ENCODE measurements around the gene PARP6.

Gene PARP6

DNA sequence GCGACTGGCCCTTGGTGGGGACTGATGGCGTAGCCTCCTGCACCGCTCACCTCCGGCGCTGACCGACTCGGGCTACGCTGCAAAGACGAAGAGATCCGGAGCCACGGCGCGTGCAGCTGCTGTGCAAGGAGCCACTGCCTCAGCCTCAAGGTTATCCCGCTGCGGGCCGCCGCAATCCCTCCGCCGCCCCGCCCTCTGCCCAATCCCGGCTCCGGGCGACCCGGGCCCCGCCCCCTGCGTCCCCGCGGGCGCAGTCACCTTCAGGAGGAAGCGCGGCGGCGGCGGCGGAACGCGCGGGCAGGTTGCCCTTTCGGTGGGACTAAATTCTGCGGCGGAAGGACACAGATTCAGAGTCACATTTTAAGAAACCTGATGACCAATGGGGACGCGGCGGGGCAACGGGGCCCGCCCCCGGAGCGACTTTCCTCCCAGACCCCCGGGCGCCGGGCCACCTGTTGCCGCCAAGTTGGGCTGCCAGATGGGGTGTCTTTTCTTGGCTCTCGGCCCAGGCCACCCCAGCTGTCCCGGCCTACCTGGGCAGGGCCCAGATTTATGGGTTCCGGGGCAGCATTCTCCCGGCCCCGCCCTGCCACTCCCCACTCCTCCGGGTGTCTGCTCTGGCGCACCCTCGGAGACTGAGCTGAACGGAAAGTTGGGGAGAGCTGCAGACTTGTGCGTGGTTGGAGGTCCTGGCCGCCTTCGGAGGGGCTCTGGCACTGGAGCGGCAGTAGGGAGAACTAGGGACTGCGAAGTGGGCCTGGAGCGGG lies 41.1 kb downstream of the PARP6 start, which contains the start of gene PKM:
Gene PKM, minus strand, starts transcription at position 125 of the 767 bp plus-strand sequence. CDS start 12,093 bp downstream, outside the sequence.
- Histone ChIP-seq H3K9me3 (ENCODE audit: control insufficient read depth, insufficient read depth, low read length) (no peaks in the 10 kb centered on the region), H3K4me1 (ENCODE audit: insufficient read depth, low read length) (peaks cover 28% of the 10 kb centered on the region), H3K9ac (ENCODE audit: low read depth, low read length) (peak within 1 kb of the TSS; percentile 96), H3K36me3 (ENCODE audit: insufficient read depth, low read length) (no peaks in the 10 kb centered on the region)

DNA sequence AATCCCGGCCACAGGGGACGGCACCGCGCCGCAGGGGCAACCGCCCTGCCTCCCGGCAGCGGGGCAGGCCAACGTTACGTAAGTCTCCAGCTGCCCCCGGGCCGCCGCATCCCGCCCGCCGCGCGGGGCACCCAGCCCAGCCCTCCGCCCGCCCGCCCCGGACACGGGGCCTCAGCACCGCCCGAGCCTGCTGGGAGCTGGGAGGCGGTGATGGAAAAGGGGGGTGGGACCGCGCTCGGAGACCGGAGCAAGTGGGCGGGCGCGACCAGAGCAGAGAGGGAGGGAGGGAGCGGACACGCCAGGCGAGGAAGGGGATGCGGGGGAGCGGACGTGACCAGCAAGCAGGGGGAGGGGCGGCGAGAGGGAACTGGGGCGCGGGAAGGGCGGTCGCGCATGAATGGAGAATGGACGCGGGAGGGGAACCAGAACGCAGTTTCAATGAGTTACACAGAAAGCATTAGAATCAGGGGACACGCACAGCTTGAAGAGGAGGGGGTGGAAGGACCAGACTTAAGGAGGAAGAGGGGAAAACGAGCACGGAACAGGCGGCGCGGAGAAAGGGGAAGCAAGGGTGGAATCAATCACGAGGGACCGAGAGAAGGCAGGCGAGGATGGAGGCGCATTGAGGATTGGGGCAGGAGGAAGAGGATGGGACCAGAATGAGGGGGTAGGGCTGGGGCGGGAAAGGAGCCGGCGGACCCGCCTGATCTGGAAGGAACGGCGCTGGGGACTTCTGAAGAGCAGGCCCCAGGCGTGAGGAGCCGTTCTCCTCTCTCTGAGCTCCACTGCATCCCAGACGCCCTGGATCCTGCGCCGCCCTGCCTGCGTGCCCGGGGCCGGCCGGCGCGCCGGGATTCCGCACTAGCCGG lies 41.9 kb downstream of the PARP6 start:
- Histone ChIP-seq H3K9me3 (ENCODE audit: control insufficient read depth, insufficient read depth, low read length) (no peaks in the 10 kb centered on the region), H3K4me1 (ENCODE audit: insufficient read depth, low read length) (peaks cover 34% of the 10 kb centered on the region), H3K9ac (ENCODE audit: low read depth, low read length) (peak overlapping the region; percentile 96), H3K36me3 (ENCODE audit: insufficient read depth, low read length) (no peaks in the 10 kb centered on the region)

DNA sequence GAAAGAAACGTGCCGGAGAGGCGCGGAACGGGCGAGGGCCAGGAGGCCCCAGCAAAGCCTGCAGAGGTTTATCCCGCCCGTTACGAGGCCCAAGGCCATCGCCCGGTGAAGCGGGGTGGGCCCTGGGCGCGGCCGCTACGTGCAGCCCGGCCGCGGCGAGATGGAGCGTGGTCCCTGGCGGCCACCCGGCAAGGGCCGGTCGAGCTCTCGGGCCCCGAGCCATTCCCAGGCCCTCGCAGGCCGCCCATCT lies 42.5 kb downstream of the PARP6 start:
- no peaks in the 10 kb centered on the region for H3K36me3 ChIP-seq (ENCODE audit: insufficient read depth, low read length)

DNA sequence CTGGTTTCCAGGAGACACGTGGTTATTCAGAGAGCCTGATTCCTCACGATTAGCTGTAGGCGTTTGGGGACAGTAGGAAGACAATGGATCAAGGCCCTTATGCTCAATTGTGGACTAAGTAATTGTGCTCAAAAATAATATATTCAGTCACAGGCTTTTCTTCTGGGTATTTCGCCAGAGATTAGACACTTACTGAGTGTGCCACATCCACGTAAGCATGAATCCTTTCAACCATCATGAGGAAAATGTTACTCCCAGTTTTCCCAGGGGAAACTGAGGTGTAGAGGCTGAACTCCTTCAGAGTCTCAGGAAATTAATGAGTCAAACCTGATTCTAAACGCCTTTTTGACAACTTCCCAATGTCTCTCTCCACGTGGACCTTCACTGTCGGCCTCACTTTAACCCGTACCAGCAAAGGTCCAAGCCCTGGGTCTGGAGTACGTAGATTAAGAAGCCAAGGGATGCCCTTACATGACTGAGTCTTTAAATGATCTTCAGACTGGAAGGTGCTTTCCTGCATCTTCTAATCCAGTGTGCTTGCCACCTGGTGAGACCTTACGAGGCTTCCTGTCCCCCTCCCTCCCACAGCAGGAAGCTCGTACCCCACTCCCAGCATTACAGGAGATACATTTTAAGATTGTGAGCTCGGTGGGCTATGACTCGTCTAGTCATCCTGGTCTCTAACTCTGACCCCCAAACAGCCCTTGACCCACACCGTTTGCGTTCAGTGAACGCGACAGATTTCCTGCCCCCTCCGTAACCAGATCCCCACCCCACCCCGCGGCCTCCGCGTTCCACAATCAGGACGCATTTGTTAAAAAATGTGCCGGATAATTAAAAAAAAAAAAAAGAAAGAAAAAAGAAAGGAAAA lies 43.0 kb downstream of the PARP6 start:
- H3K36me3 ChIP-seq (ENCODE audit: insufficient read depth, low read length), result 0 out of 2 replicates have a peak, but pooled peaks cover under 1% of the 10 kb centered on the region
- peaks cover 34% of the 10 kb centered on the region for H3K4me1 ChIP-seq (ENCODE audit: insufficient read depth, low read length)
- peak overlapping the region; percentile 96 for H3K9ac ChIP-seq (ENCODE audit: low read depth, low read length)
- H3K9me3 ChIP-seq (ENCODE audit: control insufficient read depth, insufficient read depth, low read length), result no peaks in the 10 kb centered on the region

More for the DNA sequence above, 42.5 kb downstream of the PARP6 start:
- Histone ChIP-seq H3K4me1 (ENCODE audit: insufficient read depth, low read length) (peaks cover 34% of the 10 kb centered on the region), H3K9me3 (ENCODE audit: control insufficient read depth, insufficient read depth, low read length) (no peaks in the 10 kb centered on the region), H3K9ac (ENCODE audit: low read depth, low read length) (peak overlapping the region; percentile 96)

DNA sequence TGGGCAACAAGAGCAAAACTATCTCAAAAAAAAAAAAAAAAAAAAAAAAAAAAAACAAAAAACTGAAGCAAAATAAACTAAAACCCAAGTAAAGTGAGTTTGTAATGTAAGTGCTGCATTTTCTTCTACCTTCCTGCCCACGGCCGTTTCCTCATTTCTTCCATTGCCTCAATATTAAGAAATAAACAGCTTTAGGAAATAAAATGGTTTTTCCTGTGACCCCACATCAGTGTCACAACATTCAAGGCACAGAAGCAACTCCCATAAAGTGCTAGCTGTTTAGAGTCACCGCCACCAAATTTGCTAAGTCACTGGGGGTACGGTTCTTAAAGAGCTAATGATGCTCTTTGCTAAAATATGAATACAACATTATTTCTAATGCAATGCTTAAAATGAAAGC lies 44.6 kb downstream of the PARP6 start:
- Histone ChIP-seq H3K4me1 (ENCODE audit: insufficient read depth, low read length) (peaks cover 46% of the 10 kb centered on the region), H3K9ac (ENCODE audit: low read depth, low read length) (peak overlapping the region; percentile 96; the same call in 1 of the 2 replicates), H3K9me3 (ENCODE audit: control insufficient read depth, insufficient read depth, low read length) (no peaks in the 10 kb centered on the region), H3K36me3 (ENCODE audit: insufficient read depth, low read length) (0 out of 2 replicates have a peak, but pooled peaks cover 3% of the 10 kb centered on the region)

DNA sequence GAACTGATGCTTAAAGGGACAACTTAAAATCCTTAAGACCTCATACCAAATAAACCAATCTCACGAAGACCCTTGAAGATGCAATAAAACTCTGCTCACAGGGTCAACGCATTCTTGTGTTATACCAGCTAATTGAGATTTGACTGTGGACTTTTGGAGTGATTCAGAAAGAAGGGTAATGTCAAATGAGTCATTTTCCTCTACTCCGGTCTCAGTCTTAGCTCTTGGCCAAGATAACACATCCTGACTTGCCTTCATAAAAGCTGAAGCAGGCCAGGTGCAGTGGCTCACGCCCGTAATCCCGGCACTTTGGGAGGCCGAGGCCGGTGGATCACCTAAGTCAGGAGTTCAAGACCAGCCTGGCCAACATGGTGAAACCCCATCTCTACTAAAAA lies 45.2 kb downstream of the PARP6 start:
- H3K36me3 ChIP-seq (ENCODE audit: insufficient read depth, low read length), result 0 out of 2 replicates have a peak, but pooled peaks cover 5% of the 10 kb centered on the region
- no peaks in the 10 kb centered on the region for H3K9me3 ChIP-seq (ENCODE audit: control insufficient read depth, insufficient read depth, low read length)
- no peak overlapping the region; the same call in 1 of the 2 replicates for H3K9ac ChIP-seq (ENCODE audit: low read depth, low read length)
- peaks cover 42% of the 10 kb centered on the region for H3K4me1 ChIP-seq (ENCODE audit: insufficient read depth, low read length)

DNA sequence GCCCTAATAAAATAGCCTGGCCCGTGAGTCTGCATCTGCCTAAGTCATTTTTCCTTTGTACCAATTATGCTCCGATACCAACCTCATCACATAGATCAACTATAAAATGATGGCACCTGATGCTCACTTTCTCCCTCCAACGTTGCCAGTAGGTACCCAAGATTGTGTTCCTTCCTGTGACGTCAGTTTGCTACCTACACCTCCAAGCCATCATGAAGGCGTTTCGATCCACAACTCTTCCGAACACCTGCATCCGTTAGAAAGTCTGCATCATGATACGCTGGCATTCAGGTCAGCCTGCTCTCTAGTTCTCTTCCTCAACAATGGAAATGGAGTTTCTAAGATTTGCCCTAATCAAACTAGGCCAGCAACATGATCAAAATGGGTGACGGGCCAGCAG lies 49.1 kb downstream of the PARP6 start:
- H3K9me3 ChIP-seq (ENCODE audit: control insufficient read depth, insufficient read depth, low read length), result no peaks in the 10 kb centered on the region
- peaks cover 34% of the 10 kb centered on the region for H3K4me1 ChIP-seq (ENCODE audit: insufficient read depth, low read length)
- no peak overlapping the region for H3K9ac ChIP-seq (ENCODE audit: low read depth, low read length)
- H3K36me3 ChIP-seq (ENCODE audit: insufficient read depth, low read length), result peaks cover 18% of the 10 kb centered on the region

DNA sequence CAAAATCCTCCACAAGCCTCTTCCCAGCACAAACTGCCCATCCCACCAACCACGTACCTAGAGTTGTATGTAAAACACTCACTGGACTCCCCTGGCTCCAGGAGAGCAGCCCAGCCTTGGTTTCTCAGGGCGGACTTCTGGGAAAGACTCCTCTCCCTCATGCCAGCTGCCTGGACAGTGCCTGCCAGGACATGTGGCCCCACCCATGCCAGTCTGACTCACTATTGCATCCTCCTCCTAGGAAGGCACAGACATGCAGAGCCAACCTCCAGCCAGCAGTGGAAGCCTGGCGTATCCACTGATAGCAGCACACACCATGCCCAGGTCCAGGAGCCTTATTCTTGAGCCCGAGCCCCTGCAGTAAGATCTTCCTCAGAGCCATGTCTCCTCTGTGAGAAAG lies 50.0 kb downstream of the PARP6 start:
- H3K9me3 ChIP-seq (ENCODE audit: control insufficient read depth, insufficient read depth, low read length), result no peaks in the 10 kb centered on the region
- H3K36me3 ChIP-seq (ENCODE audit: insufficient read depth, low read length), result peaks cover 26% of the 10 kb centered on the region
- H3K9ac ChIP-seq (ENCODE audit: low read depth, low read length), result no peak overlapping the region
- H3K4me1 ChIP-seq (ENCODE audit: insufficient read depth, low read length), result peaks cover 28% of the 10 kb centered on the region; the same call in 1 of the 2 replicates

DNA sequence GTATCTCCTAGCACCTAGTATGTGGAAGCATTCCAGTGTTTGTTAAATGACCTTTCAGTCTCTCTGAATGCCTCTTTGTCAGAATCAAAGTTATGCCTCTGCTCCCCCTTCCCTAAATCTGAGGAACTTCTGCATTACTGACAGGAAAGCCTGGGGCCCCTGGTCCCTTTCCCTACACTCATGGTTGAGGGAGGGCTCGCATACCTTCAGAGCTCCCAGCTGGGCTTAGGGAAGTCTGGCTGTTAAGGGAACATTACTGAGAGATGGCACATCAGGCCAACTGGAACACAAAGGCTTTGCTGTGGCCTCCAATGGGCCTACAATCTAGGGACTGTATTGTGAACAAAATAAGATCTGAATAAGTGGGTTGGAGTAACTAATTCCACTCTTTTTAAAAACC lies 51.7 kb downstream of the PARP6 start:
- no peak overlapping the region for H3K9ac ChIP-seq (ENCODE audit: low read depth, low read length)
- peaks cover 18% of the 10 kb centered on the region; the same call in 1 of the 2 replicates for H3K4me1 ChIP-seq (ENCODE audit: insufficient read depth, low read length)
- peaks cover 41% of the 10 kb centered on the region for H3K36me3 ChIP-seq (ENCODE audit: insufficient read depth, low read length)
- H3K9me3 ChIP-seq (ENCODE audit: control insufficient read depth, insufficient read depth, low read length), result no peaks in the 10 kb centered on the region

DNA sequence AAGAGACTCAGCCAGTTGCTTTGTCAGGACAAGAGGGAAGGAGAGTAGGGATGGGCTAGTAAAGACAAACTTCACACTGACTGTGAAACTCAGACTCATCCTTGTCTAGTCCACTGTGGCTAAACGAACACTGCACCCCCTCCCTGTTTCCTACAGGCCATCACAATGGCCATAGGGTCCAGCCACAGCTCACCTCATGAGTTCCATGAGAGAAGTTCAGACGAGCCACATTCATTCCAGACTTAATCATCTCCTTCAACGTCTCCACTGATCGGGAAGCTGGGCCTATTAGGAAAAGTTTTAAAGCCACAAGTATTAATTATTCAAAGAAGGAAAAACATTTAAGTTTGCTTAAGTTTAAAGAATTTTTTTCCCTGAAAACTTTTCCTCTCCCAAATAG lies 55.1 kb downstream of the PARP6 start:
- no peak overlapping the region for H3K9ac ChIP-seq (ENCODE audit: low read depth, low read length)
- H3K4me1 ChIP-seq (ENCODE audit: insufficient read depth, low read length), result peaks cover 4% of the 10 kb centered on the region; the same call in 1 of the 2 replicates
- H3K9me3 ChIP-seq (ENCODE audit: control insufficient read depth, insufficient read depth, low read length), result no peaks in the 10 kb centered on the region
- H3K36me3 ChIP-seq (ENCODE audit: insufficient read depth, low read length), result peaks cover 47% of the 10 kb centered on the region

DNA sequence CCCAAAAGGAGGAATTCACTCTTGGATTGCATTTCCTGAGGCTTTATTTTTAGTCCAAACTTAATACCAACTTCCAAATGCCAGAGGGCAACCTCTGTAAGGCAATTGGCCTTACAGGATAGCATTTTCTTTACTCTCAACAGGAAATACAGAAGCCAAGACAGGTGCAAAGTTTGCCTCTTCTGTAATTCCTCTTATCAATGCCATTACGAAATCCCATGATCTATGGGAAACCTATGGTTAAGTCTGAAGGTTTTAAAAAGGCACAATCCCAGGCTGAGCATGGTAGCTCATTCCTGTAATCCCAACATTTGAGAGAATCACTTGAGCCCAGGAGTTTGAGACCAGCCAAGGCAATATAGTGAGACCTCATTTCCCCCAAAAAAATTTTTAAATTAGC lies 56.3 kb downstream of the PARP6 start:
- H3K9ac ChIP-seq (ENCODE audit: low read depth, low read length), result no peak overlapping the region
- H3K36me3 ChIP-seq (ENCODE audit: insufficient read depth, low read length), result peaks cover 54% of the 10 kb centered on the region
- H3K9me3 ChIP-seq (ENCODE audit: control insufficient read depth, insufficient read depth, low read length), result no peaks in the 10 kb centered on the region
- peaks cover 3% of the 10 kb centered on the region; the same call in 1 of the 2 replicates for H3K4me1 ChIP-seq (ENCODE audit: insufficient read depth, low read length)

DNA sequence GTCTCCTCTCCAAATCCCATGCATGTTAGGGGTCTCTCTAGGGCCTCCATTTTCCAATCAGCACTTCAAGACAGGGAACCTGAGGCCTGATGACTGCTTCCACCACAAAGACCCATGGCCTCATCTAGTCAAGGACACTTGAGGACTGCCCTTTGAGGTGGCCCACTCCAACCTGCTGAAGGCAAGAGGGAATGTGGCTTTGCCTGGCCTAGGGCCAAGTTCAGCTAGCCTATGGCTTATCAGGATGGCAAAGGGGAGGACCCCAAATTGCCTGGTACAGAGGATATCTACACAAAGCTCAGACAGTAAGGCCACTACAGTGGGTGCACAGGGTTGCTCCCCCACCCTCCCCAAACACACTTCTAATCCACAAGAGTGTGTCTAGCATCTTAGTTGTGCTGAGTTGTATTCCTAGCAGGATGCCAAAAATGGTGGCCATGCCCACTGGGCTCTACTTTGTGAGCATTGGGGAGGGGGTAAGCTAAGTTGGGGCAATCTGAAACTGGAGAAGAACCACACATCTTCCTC lies 64.7 kb downstream of the PARP6 start:
- Histone ChIP-seq H3K4me1 (ENCODE audit: insufficient read depth, low read length) (no peaks in the 10 kb centered on the region), H3K9ac (ENCODE audit: low read depth, low read length) (no peak overlapping the region), H3K9me3 (ENCODE audit: control insufficient read depth, insufficient read depth, low read length) (no peaks in the 10 kb centered on the region), H3K36me3 (ENCODE audit: insufficient read depth, low read length) (peaks cover 83% of the 10 kb centered on the region)

DNA sequence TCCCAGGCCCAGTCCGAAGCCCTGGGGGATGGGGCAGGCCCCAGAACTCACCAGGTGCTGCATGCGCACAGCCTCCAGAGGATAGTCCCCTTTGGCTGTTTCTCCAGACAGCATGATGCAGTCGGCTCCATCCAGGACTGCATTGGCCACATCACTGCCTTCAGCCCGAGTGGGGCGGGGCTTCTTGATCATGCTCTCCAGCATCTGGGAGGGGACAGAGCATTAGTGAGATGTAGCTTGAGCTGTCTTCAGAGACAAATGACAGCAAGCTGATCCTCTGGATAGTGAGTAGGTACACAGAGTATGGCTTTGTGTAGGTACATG lies 65.7 kb downstream of the PARP6 start:
- Histone ChIP-seq H3K36me3 (ENCODE audit: insufficient read depth, low read length) (peaks cover 79% of the 10 kb centered on the region), H3K9ac (ENCODE audit: low read depth, low read length) (no peak overlapping the region), H3K4me1 (ENCODE audit: insufficient read depth, low read length) (no peaks in the 10 kb centered on the region), H3K9me3 (ENCODE audit: control insufficient read depth, insufficient read depth, low read length) (no peaks in the 10 kb centered on the region)

All from ES-I3 (cell line).